ENCODE data around the gene TNNC1. TPM values are rescaled to one million over a fixed set of nuclear protein-coding genes. Genes with fewer than 3 reads are reported as not detected.

Gene TNNC1
- total and polyA plus RNA-seq, 12 donors, result 6,035 to 18,066 (median 8,315) TPM

- peak overlapping the region in 9 of 10 donors; percentile 65 to 96 (median 80) for H3K4me3 ChIP-seq
- H3K27me3 ChIP-seq, result no peaks in the 10 kb centered on the region
- intact Hi-C loops (cut with DNase I), result loop anchor here in 3 of 10 donors (10.0 kb wide), 2 partner anchors 220 to 230 kb away; partner anchors contain the start of genes GNL3 (in 3 of the 3), PBRM1 (in 3 of the 3) and TWF2 (in 1 of the 3)
- H3K36me3 ChIP-seq, result peaks cover 0 to 35% (median 13%) of the 10 kb centered on the region in 9 donors
- DNase-seq, result peak; percentile 48 to 62
- H3K4me1 ChIP-seq, result peaks cover 17 to 49% (median 40%) of the 10 kb centered on the region in 9 donors
- H3K27ac ChIP-seq, result peak overlapping the region; percentile 88 to 99 (median 92)
- no peaks in the 10 kb centered on the region for H3K9me3 ChIP-seq
- ATAC-seq, result no peak
- TF ChIP-seq CTCF (IDR thresholded peaks at IDR 0.05), result no peak
- WGBS, 2 donors, result 44 to 45% methylated on average over 8 of the region's 8 CpGs
Measured at GRCh38 chr3:52454250-52454937, 553 bp upstream of the TNNC1 start.

DNA sequence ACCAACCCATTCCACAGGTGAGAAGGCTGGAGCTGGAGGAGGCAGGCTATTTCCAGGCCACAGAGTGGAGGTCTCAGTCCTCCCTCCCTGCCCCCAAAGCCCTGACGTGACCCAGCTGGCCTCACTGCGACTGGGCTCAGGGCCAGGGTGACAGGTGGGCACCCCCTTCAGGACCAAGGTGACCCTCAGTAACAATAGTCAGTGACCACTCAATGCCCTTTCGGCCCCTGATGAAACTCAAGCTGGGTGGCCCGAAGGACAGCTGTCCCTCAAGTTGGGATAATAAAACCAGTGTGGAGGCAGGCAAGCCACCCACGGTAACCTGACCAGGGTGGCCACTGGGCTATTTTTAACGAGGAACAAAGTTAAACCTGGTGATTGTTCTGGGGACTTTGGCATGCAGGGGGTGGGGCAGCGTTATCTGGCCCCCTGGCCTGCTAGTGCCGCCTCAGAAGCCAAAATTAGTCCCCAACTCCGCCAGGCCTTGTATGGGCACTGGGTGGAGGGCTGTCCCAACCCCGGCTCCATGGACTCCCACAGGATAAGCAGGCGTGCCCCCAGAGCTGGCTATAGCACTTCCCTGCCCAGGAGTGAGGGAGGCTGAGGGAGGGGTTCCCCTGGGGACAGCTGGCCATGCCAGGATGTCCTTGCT is 1.1 kb downstream of the TNNC1 start:
- no peaks in the 10 kb centered on the region for H3K9me3 ChIP-seq
- peaks cover 0 to 18% (median 0%) of the 10 kb centered on the region in 9 donors for H3K36me3 ChIP-seq
- H3K27ac ChIP-seq, result peak overlapping the region; percentile 68 to 99 (median 91)
- no peak for TF ChIP-seq CTCF (IDR thresholded peaks at IDR 0.05)
- H3K4me1 ChIP-seq, result peaks cover 17 to 59% (median 38%) of the 10 kb centered on the region in 9 donors
- H3K4me3 ChIP-seq, result peak overlapping the region; percentile 38 to 93 (median 58)
- WGBS, 2 donors, result 47 to 55% methylated on average over 11 of the region's 11 CpGs
- ATAC-seq, result peak; percentile 28 to 72 (median 59)
- no peaks in the 10 kb centered on the region for H3K27me3 ChIP-seq
- DNase-seq, result peak; percentile 73 to 83
- intact Hi-C loops (cut with DNase I), result loop anchor here in 3 of 10 donors (10.0 kb wide), 2 partner anchors 218 to 232 kb away; partner anchors contain the start of genes GNL3 (in 3 of the 3), PBRM1 (in 3 of the 3) and TWF2 (in 1 of the 3)

GRCh38 chr3:52452126-52452525 is 1.7 kb downstream of the TNNC1 start:
- TF ChIP-seq CTCF (IDR thresholded peaks at IDR 0.05), result no peak
- 51 to 63% methylated on average over 6 of the region's 6 CpGs for WGBS, 2 donors
- intact Hi-C loops (cut with DNase I), result loop anchor here in 3 of 10 donors (10.0 kb wide), 2 partner anchors 217 to 233 kb away; partner anchors contain the start of genes GNL3 (in 3 of the 3), PBRM1 (in 3 of the 3) and TWF2 (in 1 of the 3)
- peaks cover 0 to 17% (median 0%) of the 10 kb centered on the region in 9 donors for H3K36me3 ChIP-seq
- no peaks in the 10 kb centered on the region for H3K27me3 ChIP-seq
- H3K4me3 ChIP-seq, result peak overlapping the region; percentile 20 to 93 (median 58)
- H3K27ac ChIP-seq, result peak overlapping the region; percentile 68 to 99 (median 91)
- no peak for ATAC-seq
- DNase-seq, result no peak
- H3K9me3 ChIP-seq, result no peaks in the 10 kb centered on the region
- H3K4me1 ChIP-seq, result peaks cover 17 to 55% (median 33%) of the 10 kb centered on the region in 9 donors

Measured in heart right ventricle (tissue), 16 donors.